Mesendoderm (in vitro differentiated cells): ENCODE data around the gene LINC00237.

Experiments used
- DNase-seq: peaks from one replicate; pipeline ENCODE4 v3.0.0; 2013
- H2AK5ac ChIP-seq: 2 replicates; pipeline ENCODE4 v1.6.1; 2013; ENCODE audit warnings: low read length, inconsistent platforms
- H2BK120ac ChIP-seq: 2 replicates; pipeline ENCODE4 v1.6.1; 2013; ENCODE audit warnings: low read depth, mild to moderate bottlenecking, low read length, moderate library complexity, mixed read lengths
- H2BK15ac ChIP-seq: replicated peaks from 2 replicates; pipeline ENCODE4 v1.6.1; 2013; ENCODE audit warnings: low read depth, mild to moderate bottlenecking, moderate library complexity
- H2BK5ac ChIP-seq: 2 replicates; pipeline ENCODE4 v1.6.1; 2013; ENCODE audit warnings: low read length, inconsistent platforms
- H3K18ac ChIP-seq: 2 replicates; pipeline ENCODE4 v1.6.1; 2013; ENCODE audit warnings: mild to moderate bottlenecking, low read length, mixed read lengths
- H3K23ac ChIP-seq: one replicate; pipeline ENCODE4 v1.6.1; 2013; ENCODE audit warnings: low read length
- H3K27ac ChIP-seq: 2 replicates; pipeline ENCODE4 v1.5.1; 2013; ENCODE audit warnings: low read depth, mild to moderate bottlenecking, inconsistent platforms, low read length, moderate library complexity
- H3K27me3 ChIP-seq: 2 replicates; pipeline ENCODE4 v1.6.1; 2013; ENCODE audit warnings: low read length, control low read depth, mild to moderate bottlenecking, inconsistent platforms; ENCODE audit not compliant: insufficient read depth, poor library complexity
- H3K36me3 ChIP-seq: 2 replicates; pipeline ENCODE4 v1.6.1; 2013; ENCODE audit warnings: low read length, inconsistent platforms; ENCODE audit not compliant: control insufficient read depth, insufficient read depth
- H3K4ac ChIP-seq: one replicate; pipeline ENCODE4 v1.6.1; 2013; ENCODE audit warnings: low read depth, mild to moderate bottlenecking, low read length, moderate library complexity
- H3K4me1 ChIP-seq: 2 replicates; pipeline ENCODE4 v1.6.1; 2013; ENCODE audit warnings: low read depth, low read length, inconsistent platforms; ENCODE audit not compliant: control insufficient read depth
- H3K4me2 ChIP-seq: 2 replicates; pipeline ENCODE4 v1.6.1; 2013; ENCODE audit warnings: low read length
- H3K4me3 ChIP-seq: 2 replicates; pipeline ENCODE4 v1.5.1; 2013; ENCODE audit warnings: mild to moderate bottlenecking, low read length
- H3K56ac ChIP-seq: one replicate; pipeline ENCODE4 v1.6.1; 2013; ENCODE audit warnings: low read length
- H3K79me1 ChIP-seq: 2 replicates; pipeline ENCODE4 v1.6.1; 2013; ENCODE audit warnings: low read length, inconsistent platforms
- H3K79me2 ChIP-seq: 2 replicates; pipeline ENCODE4 v1.6.1; 2013; ENCODE audit warnings: mild to moderate bottlenecking, low read length; ENCODE audit not compliant: control insufficient read depth, insufficient read depth
- H3K9ac ChIP-seq: 2 replicates; pipeline ENCODE4 v1.6.1; 2013; ENCODE audit warnings: low read length, inconsistent platforms
- H4K5ac ChIP-seq: one replicate; pipeline ENCODE4 v1.6.1; 2013; ENCODE audit warnings: low read length
- H4K8ac ChIP-seq: one replicate; pipeline ENCODE4 v1.6.1; 2013; ENCODE audit warnings: low read depth, mild to moderate bottlenecking, control low read depth, low read length, moderate library complexity
- WGBS: extraction: QIAGEN DNeasy Blood & Tissue Kit; methylation state at CpG from one replicate; pipeline ENCODE4 v1.1.7; 2013; ENCODE audit warnings: low lambda C conversion rate, missing lambda C conversion rate; ENCODE audit not compliant: insufficient coverage; ENCODE audit errors: extremely low coverage; 5-methylcytosine and 5-hydroxymethylcytosine counted together

Gene LINC00237

GRCh38 chr20:21063276-21063675, 42.9 kb downstream of the LINC00237 start:
- Histone ChIP-seq H4K8ac (no peak overlapping the region), H3K36me3 (no peaks in the 10 kb centered on the region), H3K27ac (no peak overlapping the region), H2BK15ac (no peak overlapping the region), H2BK120ac (no peak overlapping the region), H3K4ac (no peak overlapping the region), H3K4me3 (no peak overlapping the region), H3K4me2 (no peak overlapping the region), H3K79me1 (no peaks in the 10 kb centered on the region), H3K18ac (no peak overlapping the region), H2AK5ac (no peak overlapping the region), H3K4me1 (no peaks in the 10 kb centered on the region), H4K5ac (no peak overlapping the region), H3K23ac (no peak overlapping the region), H3K9ac (no peak overlapping the region), H3K79me2 (no peaks in the 10 kb centered on the region), H3K27me3 (no peaks in the 10 kb centered on the region), H2BK5ac (no peak overlapping the region), H3K56ac (no peak overlapping the region)
- no peak for DNase-seq
- no CpG with 5 or more reads among the region's 7 CpGs for WGBS

GRCh38 chr20:21053002-21053762, 53.0 kb downstream of the LINC00237 start:
- Histone ChIP-seq H3K4me1 (peaks cover 5% of the 10 kb centered on the region), H2AK5ac (no peak overlapping the region), H3K56ac (no peak overlapping the region), H3K4me3 (no peak overlapping the region), H3K27me3 (no peaks in the 10 kb centered on the region), H2BK5ac (no peak overlapping the region), H2BK15ac (no peak overlapping the region), H3K27ac (no peak overlapping the region), H3K79me2 (no peaks in the 10 kb centered on the region), H4K8ac (no peak overlapping the region), H3K4me2 (no peak overlapping the region), H3K18ac (no peak overlapping the region), H3K23ac (no peak overlapping the region), H4K5ac (no peak overlapping the region), H3K79me1 (no peaks in the 10 kb centered on the region), H3K4ac (no peak overlapping the region), H3K9ac (no peak overlapping the region), H2BK120ac (no peak overlapping the region), H3K36me3 (no peaks in the 10 kb centered on the region)
- WGBS: no CpG with 5 or more reads among the region's 10 CpGs
- peak; percentile 53 for DNase-seq

GRCh38 chr20:21052686-21053001, 53.5 kb downstream of the LINC00237 start:
- Histone ChIP-seq H3K18ac (no peak overlapping the region), H3K36me3 (no peaks in the 10 kb centered on the region), H2BK5ac (no peak overlapping the region), H3K79me2 (no peaks in the 10 kb centered on the region), H2AK5ac (no peak overlapping the region), H2BK120ac (no peak overlapping the region), H3K79me1 (no peaks in the 10 kb centered on the region), H3K4me1 (peaks cover 5% of the 10 kb centered on the region), H3K56ac (no peak overlapping the region), H3K27me3 (no peaks in the 10 kb centered on the region), H2BK15ac (no peak overlapping the region), H3K4ac (no peak overlapping the region), H3K4me3 (no peak overlapping the region), H3K4me2 (no peak overlapping the region), H3K9ac (no peak overlapping the region), H4K8ac (no peak overlapping the region), H4K5ac (no peak overlapping the region), H3K27ac (no peak overlapping the region), H3K23ac (no peak overlapping the region)
- WGBS: no CpG with 5 or more reads among the region's 6 CpGs
- DNase-seq: no peak

- Histone ChIP-seq H3K36me3 (no peaks in the 10 kb centered on the region), H3K79me2 (no peaks in the 10 kb centered on the region), H3K4me3 (no peak overlapping the region), H3K4me1 (peaks cover 6% of the 10 kb centered on the region), H2BK5ac (no peak overlapping the region), H3K23ac (no peak overlapping the region), H4K8ac (no peak overlapping the region), H3K9ac (no peak overlapping the region), H3K27me3 (no peaks in the 10 kb centered on the region), H3K79me1 (no peaks in the 10 kb centered on the region), H2BK15ac (no peak overlapping the region), H2BK120ac (no peak overlapping the region), H4K5ac (no peak overlapping the region), H3K56ac (no peak overlapping the region), H3K4ac (no peak overlapping the region), H2AK5ac (no peak overlapping the region), H3K27ac (no peak overlapping the region), H3K18ac (no peak overlapping the region), H3K4me2 (no peak overlapping the region)
- WGBS: no CpG with 5 or more reads among the region's 5 CpGs
- no peak for DNase-seq
Measured at GRCh38 chr20:21052241-21052640, 53.9 kb downstream of the LINC00237 start.

GRCh38 chr20:21050710-21051109, 55.4 kb downstream of the LINC00237 start:
- WGBS: no CpG with 5 or more reads among the region's 3 CpGs
- Histone ChIP-seq H4K5ac (no peak overlapping the region), H3K4me1 (peaks cover 16% of the 10 kb centered on the region), H2BK5ac (no peak overlapping the region), H2BK120ac (no peak overlapping the region), H3K23ac (no peak overlapping the region), H3K18ac (no peak overlapping the region), H3K79me2 (no peaks in the 10 kb centered on the region), H3K56ac (no peak overlapping the region), H3K4me2 (no peak overlapping the region), H2BK15ac (no peak overlapping the region), H2AK5ac (no peak overlapping the region), H3K4ac (no peak overlapping the region), H3K9ac (no peak overlapping the region), H3K79me1 (no peaks in the 10 kb centered on the region), H3K27me3 (no peaks in the 10 kb centered on the region), H3K4me3 (no peak overlapping the region), H3K27ac (no peak overlapping the region), H3K36me3 (no peaks in the 10 kb centered on the region), H4K8ac (no peak overlapping the region)
- no peak for DNase-seq

- no peak for DNase-seq
- no peak overlapping the region for H4K5ac ChIP-seq
- no peak overlapping the region for H2BK120ac ChIP-seq
- no peaks in the 10 kb centered on the region for H3K79me1 ChIP-seq
- no peak overlapping the region for H2BK5ac ChIP-seq
- no peak overlapping the region for H2BK15ac ChIP-seq
- no peak overlapping the region for H3K18ac ChIP-seq
- H3K79me2 ChIP-seq: no peaks in the 10 kb centered on the region
- no peak overlapping the region for H3K23ac ChIP-seq
- no peaks in the 10 kb centered on the region for H3K36me3 ChIP-seq
- H2AK5ac ChIP-seq: no peak overlapping the region
- H3K56ac ChIP-seq: no peak overlapping the region
- H3K4me1 ChIP-seq: peaks cover 16% of the 10 kb centered on the region
- no peak overlapping the region for H3K9ac ChIP-seq
- no peaks in the 10 kb centered on the region for H3K27me3 ChIP-seq
- no peak overlapping the region for H3K27ac ChIP-seq
- no peak overlapping the region for H4K8ac ChIP-seq
- no peak overlapping the region for H3K4me2 ChIP-seq
- no peak overlapping the region for H3K4ac ChIP-seq
- no peak overlapping the region for H3K4me3 ChIP-seq
- no CpG with 5 or more reads among the region's 6 CpGs for WGBS
Measured at GRCh38 chr20:21049305-21049828, 56.8 kb downstream of the LINC00237 start.
